Gastrocnemius medialis (tissue), 4 donors: ENCODE measurements around the gene IL4R. TPM values are rescaled to one million over a fixed set of nuclear protein-coding genes. Genes with fewer than 3 reads are reported as not detected.

Experiments used
- ATAC-seq, 2 donors: fragments of 150-250 bp; one replicate each; pipeline ENCODE4 v1.9.1; 2016
- DNase-seq, 2 donors: peaks; one replicate each; pipeline ENCODE4 v3.0.0-alpha.2; 2019
- H3K27ac ChIP-seq, 4 donors: fragments of 200-600 bp; sonication (generic); 1 replicate in 1 of 4; 2 replicates in 3 of 4; pipeline ENCODE4 v1.5.1; 2016 to 2018; ENCODE audit warnings: mild to moderate bottlenecking in 2 of 4, moderate library complexity in 1 of 4
- H3K27me3 ChIP-seq, 3 donors: fragments of 200-600 bp; sonication (generic) in 2 of 3; 1 replicate in 1 of 3; 2 replicates in 2 of 3; pipeline versions ENCODE4 v1.5.1 to v1.6.0; 2016 to 2019; ENCODE audit warnings: mild to moderate bottlenecking in 1 of 3, moderate library complexity in 1 of 3
- H3K36me3 ChIP-seq, 2 donors: fragments of 200-600 bp; sonication (generic) in 1 of 2; one replicate each; pipeline ENCODE4 v1.5.1; 2017 to 2018
- H3K4me1 ChIP-seq, 2 donors: fragments of 200-600 bp; sonication (generic) in 1 of 2; one replicate each; pipeline ENCODE4 v1.5.1; 2016 to 2017; ENCODE audit warnings: mild to moderate bottlenecking in 2 of 2
- H3K4me3 ChIP-seq, 4 donors: fragments of 200-600 bp; sonication (generic) in 3 of 4; 1 replicate in 1 of 4; 2 replicates in 3 of 4; pipeline ENCODE4 v1.5.1; 2016 to 2019; ENCODE audit warnings: mild to moderate bottlenecking in 2 of 4
- H3K9me3 ChIP-seq, 3 donors: fragments of 200-600 bp; sonication (generic) in 2 of 3; 1 replicate in 1 of 3; 2 replicates in 2 of 3; pipeline ENCODE4 v1.5.1; 2016 to 2019
- POLR2A ChIP-seq, 2 donors: fragments of 450-650 bp; IDR thresholded peaks; one replicate each; pipeline ENCODE4 v1.6.1; 2017; ENCODE audit warnings: antibody characterized with exemption in 2 of 2, mild to moderate bottlenecking in 2 of 2, moderate library complexity in 2 of 2
- in situ Hi-C, 4 donors: fragments of 200-750 bp; cut with MboI; loops; one replicate each; pipeline versions ENCODE4 v1.15.0 to v1.8.0; 2017; ENCODE audit warnings: low sequenced_read_pairs in 4 of 4
- intact Hi-C: fragments of 100-400 bp; cut with DNase I; formaldehyde crosslinking; loops from one replicate; pipeline ENCODE4 v1.15.1; 2023; ENCODE audit warnings: low total_unique reads
- total RNA-seq, 4 donors: library from RNA; depleted of rRNA; stranded (reverse); fragments of >200 nt; gene quantifications; one replicate each; pipeline versions ENCODE4 v1.1.0 to v1.2.3, GENCODE V29; 2016
- TF ChIP-seq, protein P1 (sequence below), 5 experiments: fragments of 450-650 bp in 3 of 5; fragments of 200-600 bp in 2 of 5; sonication (generic) in 2 of 5; IDR thresholded peaks in 4 of 5; conservative IDR thresholded peaks in 1 of 5; 1 replicate in 4 of 5; 2 replicates in 1 of 5; pipeline ENCODE4 v1.5.1; 2016 to 2019; ENCODE audit warnings: antibody characterized with exemption in 5 of 5, mild to moderate bottlenecking in 3 of 5, moderate library complexity in 3 of 5

The IL4R gene
- 1 to 10 TPM; 4.5 to 7.4 (median 6.5) TPM for total RNA-seq

DNA sequence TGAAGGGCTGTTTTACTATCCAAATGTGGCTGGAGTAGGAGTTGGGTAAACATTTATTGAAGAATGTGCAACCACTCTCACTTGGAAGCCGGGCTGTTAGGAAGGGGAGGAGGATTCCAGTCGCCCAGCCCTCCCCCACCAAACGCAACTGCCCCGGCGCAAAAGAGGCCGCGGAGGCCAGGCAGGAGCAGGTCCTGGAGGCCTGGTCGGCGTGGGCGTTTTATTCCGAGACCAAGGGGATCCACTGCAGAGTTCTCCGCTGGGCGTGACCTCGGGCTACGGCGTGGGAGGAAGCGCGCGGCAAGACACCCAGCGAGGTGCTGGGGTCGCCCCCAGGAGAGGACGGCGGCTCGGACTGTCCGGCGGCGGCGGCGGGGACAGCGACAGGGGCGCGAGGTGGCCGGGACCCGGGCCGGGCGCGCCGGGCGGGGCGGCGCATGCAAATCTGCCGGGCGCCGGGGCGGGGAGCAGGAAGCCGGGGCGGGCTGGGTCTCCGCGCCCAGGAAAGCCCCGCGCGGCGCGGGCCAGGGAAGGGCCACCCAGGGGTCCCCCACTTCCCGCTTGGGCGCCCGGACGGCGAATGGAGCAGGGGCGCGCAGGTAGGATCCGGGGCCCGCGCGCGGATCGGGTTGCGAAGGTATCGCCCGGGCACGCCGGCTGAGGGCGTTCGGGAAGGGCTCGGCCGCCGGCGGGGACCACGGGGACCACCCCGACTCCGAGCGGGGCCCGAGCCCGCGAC lies at the start of gene IL4R:
Gene IL4R, plus strand, starts transcription at position 553 of the 739 bp plus-strand sequence. CDS start 26,230 bp downstream, outside the sequence.
- TF ChIP-seq, protein P1, sequence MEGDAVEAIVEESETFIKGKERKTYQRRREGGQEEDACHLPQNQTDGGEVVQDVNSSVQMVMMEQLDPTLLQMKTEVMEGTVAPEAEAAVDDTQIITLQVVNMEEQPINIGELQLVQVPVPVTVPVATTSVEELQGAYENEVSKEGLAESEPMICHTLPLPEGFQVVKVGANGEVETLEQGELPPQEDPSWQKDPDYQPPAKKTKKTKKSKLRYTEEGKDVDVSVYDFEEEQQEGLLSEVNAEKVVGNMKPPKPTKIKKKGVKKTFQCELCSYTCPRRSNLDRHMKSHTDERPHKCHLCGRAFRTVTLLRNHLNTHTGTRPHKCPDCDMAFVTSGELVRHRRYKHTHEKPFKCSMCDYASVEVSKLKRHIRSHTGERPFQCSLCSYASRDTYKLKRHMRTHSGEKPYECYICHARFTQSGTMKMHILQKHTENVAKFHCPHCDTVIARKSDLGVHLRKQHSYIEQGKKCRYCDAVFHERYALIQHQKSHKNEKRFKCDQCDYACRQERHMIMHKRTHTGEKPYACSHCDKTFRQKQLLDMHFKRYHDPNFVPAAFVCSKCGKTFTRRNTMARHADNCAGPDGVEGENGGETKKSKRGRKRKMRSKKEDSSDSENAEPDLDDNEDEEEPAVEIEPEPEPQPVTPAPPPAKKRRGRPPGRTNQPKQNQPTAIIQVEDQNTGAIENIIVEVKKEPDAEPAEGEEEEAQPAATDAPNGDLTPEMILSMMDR (IDR thresholded peaks at IDR 0.05 in 4 of 5, conservative IDR thresholded peaks at IDR 0.05 in 1 of 5) = no peak
- TF ChIP-seq POLR2A (IDR thresholded peaks at IDR 0.05) = peak; percentile 44 to 53
- peaks cover 8% of the 10 kb centered on the region in 2 donors for H3K4me1 ChIP-seq
- peak within 1 kb of the TSS; percentile 78 to 88 (median 82) for H3K27ac ChIP-seq
- intact Hi-C loops = no loop called here
- ATAC-seq = peak; percentile 14 to 47
- no peaks in the 10 kb centered on the region for H3K36me3 ChIP-seq
- H3K9me3 ChIP-seq = peaks cover 0 to 6% (median 0%) of the 10 kb centered on the region in 3 donors
- in situ Hi-C loops = loop anchor here in 1 of 4 donors (25.0 kb wide), 1 partner anchor 99 kb away; the partner anchor contains the start of gene IL21R
- H3K27me3 ChIP-seq = peaks cover 7 to 15% (median 13%) of the 10 kb centered on the region in 3 donors
- H3K4me3 ChIP-seq = peak within 1 kb of the TSS; percentile 59 to 73 (median 66)
- DNase-seq = peak in 1 of 2 donors; percentile 32

DNA sequence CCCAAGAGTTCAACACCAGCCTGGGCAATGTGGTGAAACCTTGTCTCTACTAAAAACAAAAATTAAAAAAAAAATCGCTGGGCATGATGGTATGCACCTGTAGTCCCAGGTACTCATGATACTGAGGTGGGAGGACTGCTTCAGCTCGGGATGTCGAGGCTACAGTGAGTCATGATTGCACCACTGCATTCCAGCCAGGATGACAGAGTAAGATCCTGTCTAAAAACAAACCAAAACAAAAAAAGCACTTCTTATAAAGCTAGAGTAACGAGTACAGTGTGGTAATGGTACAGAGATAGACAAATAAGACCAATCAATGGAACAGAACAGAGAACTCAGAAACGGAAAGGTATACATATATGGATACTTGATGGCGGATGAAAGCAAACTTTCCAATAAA lies 49.6 kb upstream of the IL4R start:
- DNase-seq (no peak), ATAC-seq (no peak)
- H3K4me1 ChIP-seq = peaks cover 0 to 10% of the 10 kb centered on the region in 2 donors
- TF ChIP-seq, protein P1 (IDR thresholded peaks at IDR 0.05 in 4 of 5, conservative IDR thresholded peaks at IDR 0.05 in 1 of 5) = no peak
- TF ChIP-seq POLR2A (IDR thresholded peaks at IDR 0.05) = no peak
- no peaks in the 10 kb centered on the region for H3K36me3 ChIP-seq
- no peak overlapping the region for H3K4me3 ChIP-seq
- no peaks in the 10 kb centered on the region for H3K27me3 ChIP-seq
- intact Hi-C loops = no loop called here
- H3K9me3 ChIP-seq = no peaks in the 10 kb centered on the region
- in situ Hi-C loops = no loop called here
- H3K27ac ChIP-seq = no peak overlapping the region

DNA sequence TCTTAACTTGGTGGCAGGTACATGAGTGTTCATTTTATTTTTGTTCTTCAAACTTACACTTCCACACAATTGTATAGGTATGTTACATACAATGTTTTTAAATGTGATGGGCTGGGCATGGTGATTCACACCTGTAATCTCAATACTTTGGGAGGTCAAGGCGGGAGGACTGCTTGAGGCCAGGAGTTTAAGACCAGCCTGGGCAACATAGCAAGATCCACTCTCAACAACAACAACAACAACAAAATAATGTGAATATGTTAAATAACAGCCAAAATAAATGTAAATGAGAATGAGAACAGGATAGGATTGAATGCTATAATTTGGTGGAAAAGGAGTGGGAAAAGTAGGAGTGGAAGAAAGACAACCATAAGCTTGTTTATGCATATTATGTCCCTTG lies 47.8 kb upstream of the IL4R start:
- in situ Hi-C loops = no loop called here
- H3K27ac ChIP-seq = no peak overlapping the region

GRCh38 chr16:27267037-27267677 lies 46.6 kb upstream of the IL4R start:
- H3K36me3 ChIP-seq = no peaks in the 10 kb centered on the region
- ATAC-seq = no peak
- TF ChIP-seq, protein P1 (IDR thresholded peaks at IDR 0.05 in 4 of 5, conservative IDR thresholded peaks at IDR 0.05 in 1 of 5) = no peak
- DNase-seq = no peak
- H3K27ac ChIP-seq = no peak overlapping the region
- H3K4me3 ChIP-seq = no peak overlapping the region
- intact Hi-C loops = no loop called here
- H3K9me3 ChIP-seq = no peaks in the 10 kb centered on the region
- H3K4me1 ChIP-seq = peaks cover 0 to 8% of the 10 kb centered on the region in 2 donors
- H3K27me3 ChIP-seq = no peaks in the 10 kb centered on the region
- in situ Hi-C loops = no loop called here

More for the DNA sequence above, 47.8 kb upstream of the IL4R start:
- no peak for ATAC-seq
- H3K4me1 ChIP-seq = peaks cover 0 to 8% of the 10 kb centered on the region in 2 donors
- TF ChIP-seq POLR2A (IDR thresholded peaks at IDR 0.05) = no peak
- TF ChIP-seq, protein P1 (IDR thresholded peaks at IDR 0.05 in 4 of 5, conservative IDR thresholded peaks at IDR 0.05 in 1 of 5) = no peak
- no peak overlapping the region for H3K4me3 ChIP-seq
- H3K27me3 ChIP-seq = no peaks in the 10 kb centered on the region
- H3K9me3 ChIP-seq = no peaks in the 10 kb centered on the region
- intact Hi-C loops = no loop called here
- H3K36me3 ChIP-seq = no peaks in the 10 kb centered on the region
- no peak for DNase-seq
